ENCODE data around the gene SHROOM1.
A peak's percentile ranks its signal among the peaks of the same experiment; 100 is the strongest.
"Not testable (repeated sequence)": the region's sequence is repeated elsewhere in the genome, so short reads cannot be mapped to it uniquely, and the experiment has no call there.

SHROOM1 gene

GRCh38 chr5:132830436-132831094 lies at the start of gene SHROOM1:
Gene SHROOM1 (minus strand): TSS chr5:132830647. CDS start chr5:132826140, 4,507 bp downstream.
- peak in 1 of 2 experiments; percentile 28 for DNase-seq

- DNase-seq = peak in 1 of 2 experiments; percentile 33
Measured at GRCh38 chr5:132877938-132878337, 47.5 kb upstream of the SHROOM1 start.

GRCh38 chr5:132877466-132877865 lies 47.0 kb upstream of the SHROOM1 start:
- no peak for DNase-seq

- no peak for DNase-seq
Measured at GRCh38 chr5:132876020-132876759, 45.7 kb upstream of the SHROOM1 start.

- no peak for DNase-seq
Measured at GRCh38 chr5:132873930-132874271, 43.5 kb upstream of the SHROOM1 start.

- DNase-seq = no peak
Measured at GRCh38 chr5:132873119-132873929, 42.9 kb upstream of the SHROOM1 start, which contains the start of gene LEAP2. Gene LEAP2 (plus strand): TSS chr5:132873668. CDS start chr5:132873695, 27 bp downstream.

GRCh38 chr5:132872788-132873118 lies 42.3 kb upstream of the SHROOM1 start:
- DNase-seq = no peak

GRCh38 chr5:132871459-132872284 lies 41.2 kb upstream of the SHROOM1 start:
- no peak for DNase-seq

- no peak for DNase-seq
Measured at GRCh38 chr5:132870801-132871200, 40.4 kb upstream of the SHROOM1 start.

- no peak for DNase-seq
Measured at GRCh38 chr5:132868754-132869153, 38.3 kb upstream of the SHROOM1 start.

GRCh38 chr5:132867046-132867451 lies 36.6 kb upstream of the SHROOM1 start:
- no peak for DNase-seq

- peak; percentile 97 to 99 for DNase-seq
Measured at GRCh38 chr5:132866342-132867045, 36.0 kb upstream of the SHROOM1 start, which contains the start of the genes GDF9 and UQCRQ. Gene GDF9 (minus strand): TSS chr5:132866469. CDS start chr5:132864533, 1,936 bp downstream. Gene UQCRQ (plus strand): TSS chr5:132866642. CDS start chr5:132866882, 240 bp downstream.

GRCh38 chr5:132865668-132866341 lies 35.4 kb upstream of the SHROOM1 start:
- DNase-seq = no peak

GRCh38 chr5:132860742-132861141 lies 30.3 kb upstream of the SHROOM1 start:
- DNase-seq = no peak

- DNase-seq = no peak
Measured at GRCh38 chr5:132859889-132860437, 29.5 kb upstream of the SHROOM1 start.

- DNase-seq = no peak
Measured at GRCh38 chr5:132856011-132856410, 25.6 kb upstream of the SHROOM1 start.

- DNase-seq = not testable (repeated sequence)
Measured at GRCh38 chr5:132854992-132855391, 24.5 kb upstream of the SHROOM1 start.

GRCh38 chr5:132854301-132854700 lies 23.9 kb upstream of the SHROOM1 start:
- no peak for DNase-seq

GRCh38 chr5:132853790-132854189 lies 23.3 kb upstream of the SHROOM1 start:
- no peak for DNase-seq

- no peak for DNase-seq
Measured at GRCh38 chr5:132853323-132853722, 22.9 kb upstream of the SHROOM1 start.

- DNase-seq = no peak
Measured at GRCh38 chr5:132850066-132850465, 19.6 kb upstream of the SHROOM1 start.

All from NCI-H524 (cell line).